Activated naive CD8-positive, alpha-beta T cell treated with anti-CD3 and anti-CD28 coated beads, Interleukin-2, amount 50 U/mL, for 24 hours (primary cell): Measurements from ENCODE around the gene ARPC1A.
"Not testable (repeated sequence)": the region's sequence is repeated elsewhere in the genome, so short reads cannot be mapped to it uniquely, and the experiment has no call there.

Experiments used
- ATAC-seq: fragments of 150-1000 bp; cut with Tn5 transposase; one replicate; pipeline ENCODE4 v1.10.0; 2021
- DNase-seq: peaks from one replicate; pipeline ENCODE4 v3.0.0; 2021
- H3K27ac Mint-ChIP-seq: one replicate; pipeline ENCODE4 v1.8.0; 2021; ENCODE audit warnings: mild to moderate bottlenecking, mixed read lengths
- H3K27me3 Mint-ChIP-seq: one replicate; pipeline ENCODE4 v1.8.0; 2021; ENCODE audit warnings: mixed read lengths
- H3K36me3 Mint-ChIP-seq: one replicate; pipeline ENCODE4 v1.8.0; 2021; ENCODE audit warnings: low read depth, mixed read lengths
- H3K4me1 Mint-ChIP-seq: one replicate; pipeline ENCODE4 v1.8.0; 2021; ENCODE audit warnings: mixed read lengths
- H3K4me3 Mint-ChIP-seq: one replicate; pipeline ENCODE4 v1.8.0; 2021; ENCODE audit warnings: mild to moderate bottlenecking, moderate library complexity, mixed read lengths
- H3K9me3 Mint-ChIP-seq: one replicate; pipeline ENCODE4 v1.8.0; 2021; ENCODE audit warnings: mixed read lengths

The ARPC1A gene

GRCh38 chr7:99383791-99384370, 58.2 kb downstream of the ARPC1A start:
- ATAC-seq = no peak
- peaks cover 56% of the 10 kb centered on the region for H3K4me1 Mint-ChIP-seq
- H3K4me3 Mint-ChIP-seq = no peak overlapping the region
- H3K9me3 Mint-ChIP-seq = no peaks in the 10 kb centered on the region
- peak overlapping the region; percentile 78 for H3K27ac Mint-ChIP-seq
- H3K27me3 Mint-ChIP-seq = no peaks in the 10 kb centered on the region
- peaks cover 39% of the 10 kb centered on the region for H3K36me3 Mint-ChIP-seq
- no peak for DNase-seq

DNA sequence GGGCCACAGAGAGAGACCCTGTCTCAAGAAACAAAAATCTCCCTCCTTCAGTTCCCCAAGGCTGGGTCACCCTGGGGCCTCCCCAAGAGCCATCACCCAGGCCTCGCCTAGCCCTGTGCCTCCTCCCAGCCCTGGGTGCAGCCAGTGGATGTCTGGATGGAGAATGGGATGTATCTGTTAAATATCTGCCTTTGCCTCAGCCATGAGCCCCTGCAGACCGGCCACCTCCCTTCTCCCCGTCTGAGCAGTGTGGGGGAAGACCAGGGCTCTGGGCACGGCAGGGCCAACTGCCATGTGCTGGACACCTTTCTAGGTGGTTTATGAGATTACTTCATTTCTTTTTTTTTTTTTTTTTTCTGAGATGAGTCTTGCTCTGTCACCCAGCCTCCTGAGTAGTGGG, 58.8 kb downstream of the ARPC1A start:
- no peak overlapping the region for H3K4me3 Mint-ChIP-seq
- H3K36me3 Mint-ChIP-seq = peaks cover 40% of the 10 kb centered on the region
- H3K9me3 Mint-ChIP-seq = no peaks in the 10 kb centered on the region

GRCh38 chr7:99385564-99385963, 59.9 kb downstream of the ARPC1A start:
- ATAC-seq = no peak
- H3K4me3 Mint-ChIP-seq = no peak overlapping the region
- peaks cover 40% of the 10 kb centered on the region for H3K4me1 Mint-ChIP-seq
- H3K9me3 Mint-ChIP-seq = no peaks in the 10 kb centered on the region
- no peaks in the 10 kb centered on the region for H3K27me3 Mint-ChIP-seq
- H3K36me3 Mint-ChIP-seq = peaks cover 40% of the 10 kb centered on the region
- H3K27ac Mint-ChIP-seq = peak overlapping the region; percentile 14
- no peak for DNase-seq

More for the DNA sequence above, 58.8 kb downstream of the ARPC1A start:
- ATAC-seq = no peak
- Mint-ChIP-seq H3K4me1 (peaks cover 50% of the 10 kb centered on the region), H3K27me3 (no peaks in the 10 kb centered on the region), H3K27ac (peak overlapping the region; percentile 78)
- no peak for DNase-seq

DNA sequence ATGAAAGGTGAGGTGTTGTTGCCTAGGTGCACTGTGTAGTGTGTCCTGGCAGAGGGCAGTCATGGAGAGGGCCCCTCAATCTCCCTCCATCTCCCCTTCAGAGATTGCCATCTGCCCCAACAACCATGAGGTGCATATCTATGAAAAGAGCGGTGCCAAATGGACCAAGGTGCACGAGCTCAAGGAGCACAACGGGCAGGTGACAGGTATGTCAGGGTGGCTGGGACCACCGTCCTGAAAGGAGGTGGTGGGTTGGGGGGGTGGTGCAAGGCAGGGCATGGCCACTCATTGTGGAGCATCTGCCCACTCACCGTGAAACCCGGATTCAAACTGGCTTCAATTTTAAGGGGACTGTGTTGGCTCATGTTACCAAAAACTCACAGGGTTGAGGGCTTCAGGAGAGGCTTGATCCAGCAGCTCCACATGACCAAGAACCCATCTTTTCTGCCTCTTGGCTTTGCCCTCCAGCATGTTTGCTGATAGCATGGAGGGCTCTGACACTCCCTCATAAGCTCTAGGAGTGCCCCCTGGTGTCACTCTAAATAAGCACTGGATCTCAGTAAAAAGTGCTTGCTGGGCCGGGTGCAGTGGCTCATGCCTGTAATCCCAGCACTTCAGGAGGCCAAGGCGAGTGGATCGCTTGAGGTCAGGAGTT, 61.0 kb downstream of the ARPC1A start:
- Mint-ChIP-seq H3K27me3 (no peaks in the 10 kb centered on the region), H3K27ac (peak overlapping the region; percentile 54), H3K4me1 (peaks cover 32% of the 10 kb centered on the region), H3K9me3 (no peaks in the 10 kb centered on the region), H3K4me3 (no peak overlapping the region), H3K36me3 (peaks cover 43% of the 10 kb centered on the region)
- DNase-seq = no peak
- peak; percentile 51 for ATAC-seq

DNA sequence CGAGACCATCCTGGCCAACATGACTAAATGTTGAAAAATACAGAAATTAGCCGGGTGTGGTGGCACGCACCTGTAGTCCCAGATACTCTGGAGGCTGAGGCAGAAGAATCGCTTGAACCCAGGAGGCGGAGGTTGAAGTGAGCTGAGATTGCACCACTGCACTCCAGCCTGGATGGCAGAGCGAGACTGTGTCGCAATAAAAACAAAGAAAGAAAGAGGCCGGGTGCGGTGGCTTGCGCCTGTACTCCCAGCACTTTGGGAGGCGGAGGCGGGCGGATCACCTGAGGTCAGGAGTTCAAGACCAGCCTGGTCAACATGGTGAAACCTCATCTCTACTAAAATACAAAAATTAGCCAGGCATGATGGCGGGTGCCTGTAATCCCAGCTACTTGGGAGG, 61.5 kb downstream of the ARPC1A start:
- not testable (repeated sequence) for DNase-seq, H3K9me3 Mint-ChIP-seq, ATAC-seq, H3K4me3 Mint-ChIP-seq, H3K27me3 Mint-ChIP-seq
- Mint-ChIP-seq H3K4me1 (peaks cover 33% of the 10 kb centered on the region), H3K36me3 (peaks cover 47% of the 10 kb centered on the region), H3K27ac (peak overlapping the region; percentile 49)

- Mint-ChIP-seq H3K4me1 (peaks cover 35% of the 10 kb centered on the region), H3K36me3 (peaks cover 48% of the 10 kb centered on the region), H3K27ac (no peak overlapping the region), H3K9me3 (no peaks in the 10 kb centered on the region), H3K27me3 (no peaks in the 10 kb centered on the region), H3K4me3 (no peak overlapping the region)
- ATAC-seq (no peak), DNase-seq (no peak)
These were observed 62.2 kb downstream of the ARPC1A start for GRCh38 chr7:99387912-99388311.

- no peak for ATAC-seq
- Mint-ChIP-seq H3K4me3 (no peak overlapping the region), H3K27me3 (no peaks in the 10 kb centered on the region), H3K36me3 (peaks cover 57% of the 10 kb centered on the region), H3K27ac (no peak overlapping the region), H3K9me3 (no peaks in the 10 kb centered on the region), H3K4me1 (peaks cover 31% of the 10 kb centered on the region)
- no peak for DNase-seq
These were observed 64.1 kb downstream of the ARPC1A start for GRCh38 chr7:99389772-99390171.

DNA sequence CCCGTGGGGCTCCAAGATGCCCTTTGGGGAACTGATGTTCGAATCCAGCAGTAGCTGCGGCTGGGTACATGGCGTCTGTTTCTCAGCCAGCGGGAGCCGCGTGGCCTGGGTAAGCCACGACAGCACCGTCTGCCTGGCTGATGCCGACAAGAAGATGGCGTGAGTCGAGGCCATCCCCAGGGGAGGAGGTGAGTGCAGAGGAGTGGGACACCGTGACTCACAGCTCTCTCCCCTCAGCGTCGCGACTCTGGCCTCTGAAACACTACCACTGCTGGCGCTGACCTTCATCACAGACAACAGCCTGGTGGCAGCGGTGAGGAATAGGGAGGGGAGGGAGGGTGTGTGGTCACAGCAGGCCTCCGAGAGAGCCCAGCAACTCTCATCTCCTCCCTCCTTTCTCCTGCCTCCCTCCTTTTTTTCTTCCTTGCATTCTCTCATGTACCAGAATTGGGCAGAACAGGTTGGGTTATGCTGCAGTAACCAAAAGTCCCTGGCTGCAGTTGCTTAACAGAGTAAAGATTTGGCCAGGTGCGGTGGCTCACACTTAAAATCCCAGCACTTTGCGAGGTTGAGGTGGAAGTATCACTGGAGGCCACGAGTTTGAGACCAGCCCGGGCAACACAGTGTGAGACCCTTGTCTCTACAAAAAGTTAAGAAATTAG, 65.4 kb downstream of the ARPC1A start:
- no peaks in the 10 kb centered on the region for H3K27me3 Mint-ChIP-seq
- H3K4me1 Mint-ChIP-seq = peaks cover 28% of the 10 kb centered on the region
- peaks cover 62% of the 10 kb centered on the region for H3K36me3 Mint-ChIP-seq
- ATAC-seq = no peak
- no peak for DNase-seq
- H3K27ac Mint-ChIP-seq = no peak overlapping the region
- H3K9me3 Mint-ChIP-seq = no peaks in the 10 kb centered on the region
- H3K4me3 Mint-ChIP-seq = no peak overlapping the region

DNA sequence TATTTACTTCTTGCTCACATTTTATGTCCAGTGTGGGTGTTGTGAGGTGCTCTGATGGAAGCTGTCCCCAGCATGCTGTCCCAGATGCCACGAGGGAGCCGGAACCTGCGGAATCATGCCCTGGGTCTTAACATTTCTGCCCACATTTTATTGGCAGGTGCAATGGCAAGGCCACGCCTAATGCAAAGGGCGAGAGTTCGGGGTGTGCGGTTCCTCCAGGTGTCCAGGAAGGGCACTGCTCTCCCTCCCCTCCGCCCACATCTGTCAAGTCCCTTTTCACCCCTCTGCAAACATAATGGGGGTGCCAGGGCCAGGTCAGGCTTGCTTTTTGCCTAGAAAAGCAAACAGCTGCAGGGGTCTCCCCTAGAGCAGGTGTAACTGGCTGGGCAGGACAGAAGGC, 66.3 kb downstream of the ARPC1A start:
- Mint-ChIP-seq H3K27ac (peak overlapping the region; percentile 59), H3K27me3 (no peaks in the 10 kb centered on the region), H3K36me3 (peaks cover 57% of the 10 kb centered on the region), H3K4me3 (no peak overlapping the region), H3K9me3 (no peaks in the 10 kb centered on the region), H3K4me1 (peaks cover 26% of the 10 kb centered on the region)
- DNase-seq (no peak), ATAC-seq (no peak)

GRCh38 chr7:99392659-99393354, 67.1 kb downstream of the ARPC1A start:
- DNase-seq = peak; percentile 76
- H3K36me3 Mint-ChIP-seq = peaks cover 59% of the 10 kb centered on the region
- H3K27me3 Mint-ChIP-seq = no peaks in the 10 kb centered on the region
- peaks cover 27% of the 10 kb centered on the region for H3K4me1 Mint-ChIP-seq
- H3K27ac Mint-ChIP-seq = peak overlapping the region; percentile 80
- H3K4me3 Mint-ChIP-seq = peak overlapping the region; percentile 46
- no peaks in the 10 kb centered on the region for H3K9me3 Mint-ChIP-seq
- ATAC-seq = peak; percentile 77

- H3K4me3 Mint-ChIP-seq = peak overlapping the region; percentile 46
- H3K4me1 Mint-ChIP-seq = peaks cover 29% of the 10 kb centered on the region
- H3K27ac Mint-ChIP-seq = peak overlapping the region; percentile 80
- H3K27me3 Mint-ChIP-seq = no peaks in the 10 kb centered on the region
- DNase-seq = no peak
- no peaks in the 10 kb centered on the region for H3K9me3 Mint-ChIP-seq
- no peak for ATAC-seq
- peaks cover 58% of the 10 kb centered on the region for H3K36me3 Mint-ChIP-seq
These were observed 67.9 kb downstream of the ARPC1A start for GRCh38 chr7:99393355-99394187.

- peaks cover 29% of the 10 kb centered on the region for H3K4me1 Mint-ChIP-seq
- no peak overlapping the region for H3K27ac Mint-ChIP-seq
- no peaks in the 10 kb centered on the region for H3K9me3 Mint-ChIP-seq
These were observed 68.4 kb downstream of the ARPC1A start for GRCh38 chr7:99394188-99394502.

DNA sequence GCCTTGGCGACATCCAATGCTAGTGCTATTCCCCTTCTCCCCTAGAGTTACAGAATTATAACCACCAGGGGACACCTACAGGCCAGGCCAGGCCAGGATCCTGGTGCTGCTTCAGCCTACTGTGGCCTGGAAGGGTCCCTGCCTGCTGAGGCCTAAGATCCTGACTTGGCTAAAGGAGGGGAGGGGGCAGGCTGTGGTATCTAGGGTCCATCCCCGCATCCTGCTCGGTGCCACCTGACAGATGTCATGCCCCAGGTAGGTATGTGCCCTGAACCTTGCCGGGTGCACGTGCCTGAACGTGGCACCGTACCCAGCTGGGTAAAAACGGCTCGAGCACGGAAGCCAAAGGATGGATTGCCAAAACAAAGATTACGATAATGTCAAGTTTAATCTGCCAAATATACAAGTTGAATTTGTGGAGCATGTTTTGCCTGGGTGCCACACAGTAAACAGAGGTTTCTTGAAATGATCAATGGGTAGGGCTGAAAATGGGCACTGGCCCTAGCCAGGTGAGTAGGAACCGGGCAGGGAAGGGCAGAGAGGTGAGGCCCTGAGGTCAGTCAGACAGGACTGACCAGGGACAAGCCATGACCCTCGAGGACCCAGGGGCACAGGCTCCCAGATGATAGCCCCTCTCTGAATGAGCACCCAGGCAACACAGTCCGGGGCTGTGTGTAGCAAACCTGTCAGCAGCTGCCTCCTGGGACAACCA, 70.1 kb downstream of the ARPC1A start:
- H3K27me3 Mint-ChIP-seq = no peaks in the 10 kb centered on the region
- no peaks in the 10 kb centered on the region for H3K9me3 Mint-ChIP-seq
- no peak overlapping the region for H3K4me3 Mint-ChIP-seq
- no peak for ATAC-seq
- H3K4me1 Mint-ChIP-seq = peaks cover 29% of the 10 kb centered on the region
- DNase-seq = no peak
- H3K27ac Mint-ChIP-seq = peak overlapping the region; percentile 39
- H3K36me3 Mint-ChIP-seq = peaks cover 62% of the 10 kb centered on the region

More at GRCh38 chr7:99394188-99394502, 68.4 kb downstream of the ARPC1A start:
- peaks cover 61% of the 10 kb centered on the region for H3K36me3 Mint-ChIP-seq
- H3K4me3 Mint-ChIP-seq = no peak overlapping the region
- ATAC-seq (no peak), DNase-seq (no peak)
- no peaks in the 10 kb centered on the region for H3K27me3 Mint-ChIP-seq
